Measurements from ENCODE around the gene AGRP.
A peak's percentile ranks its signal among the peaks of the same experiment; 100 is the strongest.

The AGRP gene

GRCh38 chr16:67446968-67447507 lies 36.3 kb downstream of the AGRP start:
- TF ChIP-seq ZNF677 (tag by site-specific recombination; IDR thresholded peaks at IDR 0.05) (no peak), GLIS1 (tag by site-specific recombination; IDR thresholded peaks at IDR 0.05) (peak; percentile 43)
- no peak overlapping the region for H3K4me3 ChIP-seq (ENCODE audit: low read depth, low read length)
- ChIA-PET POLR2A (no interaction called here), CTCF (interaction anchor here (0.8 to 3.7 kb wide), 3 partner anchors 19 to 490 kb away, joined by 3 to 31 read pairs (median 3); partner anchors contain the start of gene ZDHHC1)
- peaks cover 0 to 81% of the 10 kb centered on the region in 2 experiments; a peak in 1 of 3 replicates for H3K36me3 ChIP-seq (ENCODE audit: control insufficient read depth in 2 of 2, insufficient read depth in 1 of 2, low read length in 2 of 2)
- no peaks in the 10 kb centered on the region for H3K4me1 ChIP-seq (ENCODE audit: control insufficient read depth, insufficient read depth, low read length)
- no peak overlapping the region for H3K27ac ChIP-seq (ENCODE audit: extremely low read depth, low read depth, low read length)
- no peaks in the 10 kb centered on the region for H3K9me3 ChIP-seq (ENCODE audit: control insufficient read depth, insufficient read depth, low read depth, low read length)

GRCh38 chr16:67445913-67446907 lies 37.1 kb downstream of the AGRP start:
- Histone ChIP-seq H3K9me3 (ENCODE audit: control insufficient read depth, insufficient read depth, low read depth, low read length) (no peaks in the 10 kb centered on the region), H3K4me3 (ENCODE audit: low read depth, low read length) (no peak overlapping the region), H3K27ac (ENCODE audit: extremely low read depth, low read depth, low read length) (no peak overlapping the region), H3K36me3 (ENCODE audit: control insufficient read depth in 2 of 2, insufficient read depth in 1 of 2, low read length in 2 of 2) (peaks cover 0 to 81% of the 10 kb centered on the region in 2 experiments; a peak in 1 of 3 replicates), H3K4me1 (ENCODE audit: control insufficient read depth, insufficient read depth, low read length) (no peaks in the 10 kb centered on the region)
- POLR2A ChIA-PET, result no interaction called here
- CTCF ChIA-PET, result interaction anchor here (0.6 to 3.7 kb wide), 6 partner anchors 11 to 489 kb away, joined by 3 to 31 read pairs (median 4); partner anchors contain the start of gene ZDHHC1
- TF ChIP-seq SCRT2 (tag by site-specific recombination; IDR thresholded peaks at IDR 0.05) (0 out of 2 replicates have a peak, but pooled peaks have one; percentile 14), GLIS1 (tag by site-specific recombination; IDR thresholded peaks at IDR 0.05) (no peak)

- peaks cover 0 to 80% of the 10 kb centered on the region in 2 experiments; a peak in 1 of 3 replicates for H3K36me3 ChIP-seq (ENCODE audit: control insufficient read depth in 2 of 2, insufficient read depth in 1 of 2, low read length in 2 of 2)
- no peaks in the 10 kb centered on the region for H3K9me3 ChIP-seq (ENCODE audit: control insufficient read depth, insufficient read depth, low read depth, low read length)
- TF ChIP-seq ZNF548 (tag by site-specific recombination; IDR thresholded peaks at IDR 0.05), result no peak
- TF ChIP-seq, protein P1, sequence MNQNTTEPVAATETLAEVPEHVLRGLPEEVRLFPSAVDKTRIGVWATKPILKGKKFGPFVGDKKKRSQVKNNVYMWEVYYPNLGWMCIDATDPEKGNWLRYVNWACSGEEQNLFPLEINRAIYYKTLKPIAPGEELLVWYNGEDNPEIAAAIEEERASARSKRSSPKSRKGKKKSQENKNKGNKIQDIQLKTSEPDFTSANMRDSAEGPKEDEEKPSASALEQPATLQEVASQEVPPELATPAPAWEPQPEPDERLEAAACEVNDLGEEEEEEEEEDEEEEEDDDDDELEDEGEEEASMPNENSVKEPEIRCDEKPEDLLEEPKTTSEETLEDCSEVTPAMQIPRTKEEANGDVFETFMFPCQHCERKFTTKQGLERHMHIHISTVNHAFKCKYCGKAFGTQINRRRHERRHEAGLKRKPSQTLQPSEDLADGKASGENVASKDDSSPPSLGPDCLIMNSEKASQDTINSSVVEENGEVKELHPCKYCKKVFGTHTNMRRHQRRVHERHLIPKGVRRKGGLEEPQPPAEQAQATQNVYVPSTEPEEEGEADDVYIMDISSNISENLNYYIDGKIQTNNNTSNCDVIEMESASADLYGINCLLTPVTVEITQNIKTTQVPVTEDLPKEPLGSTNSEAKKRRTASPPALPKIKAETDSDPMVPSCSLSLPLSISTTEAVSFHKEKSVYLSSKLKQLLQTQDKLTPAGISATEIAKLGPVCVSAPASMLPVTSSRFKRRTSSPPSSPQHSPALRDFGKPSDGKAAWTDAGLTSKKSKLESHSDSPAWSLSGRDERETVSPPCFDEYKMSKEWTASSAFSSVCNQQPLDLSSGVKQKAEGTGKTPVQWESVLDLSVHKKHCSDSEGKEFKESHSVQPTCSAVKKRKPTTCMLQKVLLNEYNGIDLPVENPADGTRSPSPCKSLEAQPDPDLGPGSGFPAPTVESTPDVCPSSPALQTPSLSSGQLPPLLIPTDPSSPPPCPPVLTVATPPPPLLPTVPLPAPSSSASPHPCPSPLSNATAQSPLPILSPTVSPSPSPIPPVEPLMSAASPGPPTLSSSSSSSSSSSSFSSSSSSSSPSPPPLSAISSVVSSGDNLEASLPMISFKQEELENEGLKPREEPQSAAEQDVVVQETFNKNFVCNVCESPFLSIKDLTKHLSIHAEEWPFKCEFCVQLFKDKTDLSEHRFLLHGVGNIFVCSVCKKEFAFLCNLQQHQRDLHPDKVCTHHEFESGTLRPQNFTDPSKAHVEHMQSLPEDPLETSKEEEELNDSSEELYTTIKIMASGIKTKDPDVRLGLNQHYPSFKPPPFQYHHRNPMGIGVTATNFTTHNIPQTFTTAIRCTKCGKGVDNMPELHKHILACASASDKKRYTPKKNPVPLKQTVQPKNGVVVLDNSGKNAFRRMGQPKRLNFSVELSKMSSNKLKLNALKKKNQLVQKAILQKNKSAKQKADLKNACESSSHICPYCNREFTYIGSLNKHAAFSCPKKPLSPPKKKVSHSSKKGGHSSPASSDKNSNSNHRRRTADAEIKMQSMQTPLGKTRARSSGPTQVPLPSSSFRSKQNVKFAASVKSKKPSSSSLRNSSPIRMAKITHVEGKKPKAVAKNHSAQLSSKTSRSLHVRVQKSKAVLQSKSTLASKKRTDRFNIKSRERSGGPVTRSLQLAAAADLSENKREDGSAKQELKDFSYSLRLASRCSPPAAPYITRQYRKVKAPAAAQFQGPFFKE (tag by site-specific recombination; IDR thresholded peaks at IDR 0.05; ENCODE audit: borderline replicate concordance), result no peak
- TF ChIP-seq ZNF121 (tag by site-specific recombination; IDR thresholded peaks at IDR 0.05), result no peak
- TF ChIP-seq CTCF (tag by site-specific recombination; IDR thresholded peaks at IDR 0.05), result peak; percentile 15; the same call in 1 of the 2 replicates
- no peak for TF ChIP-seq ZNF132 (tag by site-specific recombination; IDR thresholded peaks at IDR 0.05; ENCODE audit: borderline replicate concordance)
- H3K4me3 ChIP-seq (ENCODE audit: low read depth, low read length), result no peak overlapping the region
- ChIA-PET CTCF (interaction anchor here (0.6 to 3.7 kb wide), 8 partner anchors 10 to 283 kb away, joined by 3 to 31 read pairs (median 4); partner anchors contain the start of gene ZDHHC1), POLR2A (no interaction called here)
- H3K27ac ChIP-seq (ENCODE audit: extremely low read depth, low read depth, low read length), result no peak overlapping the region
- no peaks in the 10 kb centered on the region for H3K4me1 ChIP-seq (ENCODE audit: control insufficient read depth, insufficient read depth, low read length)
These were observed 37.9 kb downstream of the AGRP start for GRCh38 chr16:67445441-67445912.

Data from HEK293 (cell line).